Endothelial cell of umbilical vein (primary cell): ENCODE results near the gene RAI1.

Source experiments
- CTCF ChIP-seq, 2 donors: IDR thresholded peaks; 1 replicate in 1 of 2; 2 replicates in 1 of 2; pipeline ENCODE4 v1.5.1; 2011; ENCODE audit warnings: low read length in 2 of 2, mild to moderate bottlenecking in 2 of 2, moderate library complexity in 2 of 2, control low read depth in 1 of 2, inconsistent platforms in 1 of 2, low read depth in 1 of 2; ENCODE audit not compliant: insufficient read depth in 1 of 2; ENCODE audit errors: extremely low read depth in 1 of 2
- EZH2 ChIP-seq: IDR thresholded peaks from 2 replicates; pipeline ENCODE4 v1.6.1; 2012; ENCODE audit warnings: borderline replicate concordance, low read depth, mild to moderate bottlenecking, moderate library complexity, low read length, inconsistent platforms; ENCODE audit not compliant: severe bottlenecking
- JUN ChIP-seq: IDR thresholded peaks from 2 replicates; pipeline ENCODE4 v1.6.1; 2011; ENCODE audit warnings: borderline replicate concordance, low read depth; ENCODE audit not compliant: insufficient read length, insufficient read depth
- MYC ChIP-seq: IDR thresholded peaks from one replicate; pipeline ENCODE4 v1.6.1; 2011; ENCODE audit warnings: mild to moderate bottlenecking, low read depth, low read length
- POLR2A ChIP-seq: IDR thresholded peaks from 2 replicates; pipeline ENCODE4 v1.6.1; 2012; ENCODE audit warnings: low read depth, mild to moderate bottlenecking, control low read depth, low read length
- POLR2AphosphoS5 ChIP-seq: IDR thresholded peaks from 2 replicates; pipeline ENCODE4 v1.6.1; 2012; ENCODE audit warnings: low read depth, mild to moderate bottlenecking, control low read depth, low read length, moderate library complexity; ENCODE audit not compliant: insufficient read depth

- TF ChIP-seq EZH2: no peak
- TF ChIP-seq CTCF (IDR thresholded peaks at IDR 0.05; ENCODE audit: extremely low read depth in 1 of 2, insufficient read depth in 1 of 2, low read depth in 1 of 2, low read length in 2 of 2): no peak
- no peak for TF ChIP-seq MYC
- no peak for TF ChIP-seq POLR2AphosphoS5
- no peak for TF ChIP-seq JUN
- TF ChIP-seq POLR2A: no peak
These were observed 8.1 kb downstream of the RAI1 start for GRCh38 chr17:17689312-17689711.
